GM19468 (cell line): ENCODE data around the gene KNDC1.
A peak's percentile ranks its signal among the peaks of the same experiment; 100 is the strongest.
"Not testable (repeated sequence)": the region's sequence is repeated elsewhere in the genome, so short reads cannot be mapped to it uniquely, and the experiment has no call there.

Source experiments
- ATAC-seq: cut with Tn5 transposase; IDR thresholded peaks from one replicate; pipeline ENCODE4 v1.9.1; 2021; ENCODE audit warnings: mild to moderate bottlenecking, moderate library complexity, moderate number of reproducible peaks; ENCODE audit not compliant: unreplicated experiment; ENCODE audit errors: extremely low read depth

The KNDC1 gene

DNA sequence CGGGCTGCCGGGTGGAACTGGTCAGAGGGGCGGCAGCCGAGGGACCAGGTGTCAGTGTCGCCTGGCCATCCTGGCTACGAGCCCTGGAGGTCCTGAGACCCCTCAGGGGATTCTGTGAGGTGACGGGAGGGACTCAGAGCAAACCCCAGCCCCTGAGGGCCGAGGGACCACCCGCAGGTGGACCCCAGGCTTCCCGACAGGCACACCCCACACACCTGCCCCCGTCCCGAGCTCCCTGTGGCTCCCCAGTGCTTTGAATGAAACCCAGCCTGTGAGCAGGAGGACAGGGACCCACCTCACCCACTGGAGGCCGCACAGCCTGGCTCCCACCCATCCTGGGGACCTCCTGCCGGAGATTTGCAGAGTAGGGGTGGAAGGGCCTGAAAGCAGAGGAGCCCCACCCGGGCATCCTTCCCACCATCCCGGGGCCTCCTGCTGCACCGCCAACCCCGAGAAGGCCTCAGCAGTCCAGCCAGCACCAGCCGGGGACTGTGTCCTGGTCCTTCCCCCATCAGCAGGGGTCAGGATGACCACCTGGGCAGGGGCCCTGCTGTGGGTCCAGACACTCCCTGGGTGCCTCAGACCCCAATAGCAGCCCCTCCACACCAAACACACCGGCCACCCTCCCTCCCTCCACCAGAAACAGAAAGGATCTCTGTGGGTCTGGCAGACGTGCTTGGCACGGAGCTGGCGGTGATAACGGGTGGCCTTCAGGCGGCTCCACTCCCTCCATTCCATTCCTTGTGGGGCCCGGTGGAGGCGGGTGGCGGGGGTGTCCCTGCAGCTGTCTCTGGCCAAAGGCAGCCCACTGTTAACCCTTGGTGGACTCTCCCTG lies 91.6 kb downstream of the KNDC1 start:
- ATAC-seq = no peak

DNA sequence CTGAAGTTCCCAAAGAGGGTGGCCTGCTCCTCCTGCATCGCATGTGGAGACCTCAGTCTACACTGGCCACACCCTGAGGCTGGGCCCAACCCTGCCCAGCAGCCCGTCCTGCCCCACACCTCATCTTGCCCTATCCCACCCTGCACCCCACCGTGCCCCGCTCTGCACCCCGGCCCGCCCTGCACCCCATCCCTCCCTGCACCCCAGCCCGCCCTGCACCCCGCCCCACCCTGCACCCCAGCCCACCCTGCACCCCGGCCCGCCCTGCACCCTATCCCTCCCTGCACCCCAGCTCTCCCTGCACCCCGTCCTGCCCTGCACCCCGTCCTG lies 92.2 kb downstream of the KNDC1 start:
- ATAC-seq = no peak

DNA sequence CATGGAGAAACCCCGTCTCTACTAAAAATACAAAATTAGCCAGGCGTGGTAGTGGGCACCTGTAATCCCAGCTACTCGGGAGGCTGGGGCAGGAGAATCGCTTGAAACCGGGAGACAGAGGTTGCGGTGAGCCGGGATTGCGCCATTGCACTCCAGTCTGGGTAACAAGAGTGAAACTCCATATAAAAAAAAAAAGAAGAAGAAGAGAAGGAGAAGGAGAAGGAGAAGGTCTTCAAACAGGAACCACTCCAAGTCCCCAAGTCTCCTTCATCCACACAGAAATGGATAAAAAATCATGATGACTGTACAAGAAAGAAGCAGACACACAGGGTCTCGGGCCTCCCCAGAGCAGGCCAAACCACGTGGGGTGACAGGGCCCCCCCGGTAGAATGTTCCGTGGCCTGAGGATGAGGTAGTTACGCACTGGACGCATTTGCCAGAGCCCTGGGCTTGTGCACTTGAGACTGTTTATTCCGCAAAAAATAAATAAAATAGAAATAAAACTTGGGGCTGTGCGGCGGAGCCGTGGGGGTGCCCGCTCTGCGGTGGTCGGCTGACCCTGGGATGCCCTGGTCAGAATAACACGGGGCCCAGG lies 93.4 kb downstream of the KNDC1 start:
- no peak for ATAC-seq

DNA sequence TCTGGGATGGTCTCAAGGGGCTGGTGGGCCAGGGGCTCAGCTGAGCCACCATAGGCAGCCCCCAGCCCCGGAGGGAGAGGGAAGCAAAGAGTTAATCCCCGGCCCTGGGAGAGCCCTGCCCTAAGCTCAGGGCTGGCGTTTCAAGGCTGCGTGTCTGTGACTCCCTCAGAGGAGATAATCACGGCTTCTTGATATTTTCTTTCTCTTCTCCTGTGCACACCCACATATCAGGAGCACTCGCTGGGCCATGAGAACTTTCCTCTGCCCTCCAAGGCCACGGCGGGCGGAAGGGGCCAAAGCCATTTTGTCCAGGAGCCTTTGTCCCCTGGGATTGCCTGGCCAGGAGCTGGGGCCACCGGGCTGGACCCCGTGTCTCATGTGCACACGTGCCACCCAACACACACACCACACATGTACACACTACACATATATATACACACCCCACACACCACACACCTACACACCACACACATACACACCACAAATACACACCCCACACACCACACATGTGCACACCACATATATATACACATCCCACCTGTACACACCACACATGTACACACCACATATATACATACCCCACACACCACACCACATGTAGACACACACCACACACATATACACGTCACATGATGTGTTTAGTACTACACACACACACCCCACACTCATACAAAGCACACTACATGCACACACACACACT lies 94.6 kb downstream of the KNDC1 start:
- no peak for ATAC-seq

DNA sequence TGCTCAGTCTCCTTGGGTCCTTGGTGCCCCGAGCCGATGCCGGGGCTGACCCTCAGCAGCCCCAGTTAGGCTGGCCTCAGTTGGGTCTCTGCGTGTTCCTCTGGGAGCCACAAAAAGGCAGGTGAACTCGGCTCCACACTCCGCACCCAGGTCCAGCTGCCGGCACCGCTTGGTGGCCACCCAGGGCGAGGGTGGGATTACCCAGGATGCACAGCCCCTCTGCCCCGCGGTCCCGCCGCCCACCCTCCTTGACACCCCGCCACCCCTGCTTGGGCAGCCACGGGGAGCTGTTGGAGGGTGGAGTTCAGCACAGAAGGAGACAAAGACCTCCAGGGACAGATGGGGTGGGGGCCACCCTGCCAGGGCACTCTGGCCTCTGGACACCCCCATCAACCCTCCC lies 95.3 kb downstream of the KNDC1 start:
- no peak for ATAC-seq

DNA sequence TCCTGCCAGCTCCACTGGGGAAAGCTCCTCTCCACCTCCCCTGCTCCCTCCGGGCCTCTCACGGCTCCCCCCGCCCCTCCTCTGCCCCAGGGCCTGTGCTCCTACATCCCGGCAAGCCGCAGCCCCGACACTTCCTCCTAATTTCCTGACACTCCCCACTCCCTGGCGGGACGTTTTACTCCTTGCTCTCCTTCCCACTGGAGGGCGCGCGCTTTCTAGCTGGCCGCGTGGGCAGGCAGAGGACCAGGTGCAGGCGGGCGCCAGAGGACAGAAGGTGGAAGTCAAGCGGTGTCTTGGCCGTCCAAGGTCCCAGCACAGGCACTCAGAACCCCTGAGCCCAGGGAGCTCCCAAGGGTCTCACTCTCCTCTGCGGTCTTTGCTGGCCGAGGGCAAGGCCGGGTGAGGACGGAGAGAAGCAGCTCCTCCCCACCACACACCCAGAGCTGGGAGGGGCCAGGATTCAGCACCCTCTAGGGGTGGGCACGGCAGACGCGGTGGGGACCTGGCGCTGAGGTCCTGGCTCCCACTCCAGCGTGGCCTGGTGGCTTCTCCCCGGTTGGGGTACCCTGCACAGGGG lies 97.6 kb downstream of the KNDC1 start:
- no peak for ATAC-seq

DNA sequence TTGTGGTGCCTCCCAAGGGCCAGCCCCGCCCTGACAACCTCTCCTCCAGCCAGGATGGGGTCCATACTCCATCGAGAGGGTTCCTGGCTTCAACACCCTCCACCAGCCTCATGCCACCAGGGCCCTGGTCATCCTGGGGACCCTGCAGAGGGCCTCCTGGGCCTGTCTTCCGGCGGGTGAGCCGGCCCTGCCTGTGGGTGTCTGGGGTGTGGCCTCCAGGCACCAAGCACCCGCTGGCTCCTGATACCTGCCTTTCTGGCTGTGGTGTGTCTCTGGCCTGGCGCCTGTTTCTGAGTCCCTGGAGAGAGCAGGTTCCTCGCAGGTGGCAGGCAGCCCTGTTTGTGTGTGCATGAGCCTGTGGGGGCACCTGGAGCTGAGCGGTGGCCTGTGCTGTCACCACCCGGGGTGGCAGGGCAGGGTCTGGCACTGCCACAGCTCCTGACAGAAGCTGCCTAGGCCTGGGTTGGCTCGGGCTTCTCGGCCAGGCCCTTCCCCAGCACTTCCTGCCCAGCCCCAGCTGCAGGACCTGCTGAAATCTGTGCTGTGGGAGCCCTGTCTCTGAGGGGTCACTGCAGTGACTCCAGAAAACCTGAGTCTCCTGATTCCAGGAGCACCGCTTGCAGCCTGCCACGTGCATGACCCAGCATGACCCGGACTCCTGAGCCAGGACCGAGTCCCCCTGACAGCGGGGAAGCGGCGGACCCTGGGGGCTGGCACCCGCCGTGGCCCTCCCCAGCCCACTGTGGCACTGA lies 98.2 kb downstream of the KNDC1 start:
- ATAC-seq = no peak

DNA sequence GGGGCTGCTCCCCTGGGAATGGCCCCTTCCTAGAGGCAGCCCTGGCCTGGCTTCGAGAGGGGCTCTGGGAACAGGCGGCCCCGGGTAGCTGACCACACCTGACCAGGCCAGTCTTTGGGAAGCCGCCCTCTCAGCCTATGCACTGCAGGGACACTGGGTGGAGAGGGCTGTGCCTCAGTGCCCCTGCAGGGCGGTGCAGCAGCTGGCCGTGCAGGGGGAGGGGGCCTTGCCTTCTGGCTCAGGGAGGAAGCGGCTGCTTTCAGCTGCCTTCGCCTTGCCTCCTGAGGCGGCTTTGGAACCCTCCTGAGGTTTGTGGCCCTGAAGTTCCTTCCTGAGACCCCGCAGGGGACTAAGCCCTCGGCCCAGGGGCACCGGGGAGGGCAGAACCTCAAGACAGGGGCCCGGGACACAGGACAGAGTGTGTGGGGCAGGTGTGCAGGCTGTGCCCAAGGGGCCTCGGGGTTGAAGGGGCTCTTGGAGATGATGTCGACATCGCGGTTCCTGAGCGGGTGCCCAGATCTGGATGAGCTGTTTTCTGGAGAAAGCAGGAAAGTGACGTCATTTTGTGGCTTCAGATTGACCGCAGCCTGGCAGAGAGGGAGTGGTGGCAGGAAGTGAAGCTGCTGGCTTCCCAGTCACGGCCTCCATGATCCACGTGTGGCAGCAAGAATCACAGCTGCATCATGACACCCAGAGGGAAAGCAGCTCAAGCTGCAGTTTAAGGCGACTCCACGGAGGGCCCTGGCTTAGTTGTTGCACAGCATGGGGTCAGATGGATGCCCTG lies 99.0 kb downstream of the KNDC1 start:
- no peak for ATAC-seq

DNA sequence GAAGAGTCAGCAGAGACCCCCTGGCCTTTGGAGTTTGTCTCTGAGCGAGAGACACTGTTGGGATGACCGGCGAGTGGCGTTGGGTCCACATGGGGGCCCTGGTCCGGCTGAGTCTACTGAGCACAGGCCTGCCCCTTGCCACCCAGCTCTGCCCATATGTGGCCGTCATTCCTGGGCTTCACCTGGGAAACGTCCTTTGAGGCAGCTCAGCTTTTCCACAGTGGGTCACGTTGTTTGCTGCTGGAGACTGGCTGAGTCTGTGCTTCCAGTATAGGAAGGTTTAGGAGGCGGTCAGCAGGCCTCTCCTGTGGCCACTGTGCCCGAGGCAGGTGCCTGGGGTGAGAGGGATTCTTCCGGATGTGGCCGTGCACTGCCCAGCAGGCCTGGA lies 99.6 kb downstream of the KNDC1 start:
- ATAC-seq = no peak

DNA sequence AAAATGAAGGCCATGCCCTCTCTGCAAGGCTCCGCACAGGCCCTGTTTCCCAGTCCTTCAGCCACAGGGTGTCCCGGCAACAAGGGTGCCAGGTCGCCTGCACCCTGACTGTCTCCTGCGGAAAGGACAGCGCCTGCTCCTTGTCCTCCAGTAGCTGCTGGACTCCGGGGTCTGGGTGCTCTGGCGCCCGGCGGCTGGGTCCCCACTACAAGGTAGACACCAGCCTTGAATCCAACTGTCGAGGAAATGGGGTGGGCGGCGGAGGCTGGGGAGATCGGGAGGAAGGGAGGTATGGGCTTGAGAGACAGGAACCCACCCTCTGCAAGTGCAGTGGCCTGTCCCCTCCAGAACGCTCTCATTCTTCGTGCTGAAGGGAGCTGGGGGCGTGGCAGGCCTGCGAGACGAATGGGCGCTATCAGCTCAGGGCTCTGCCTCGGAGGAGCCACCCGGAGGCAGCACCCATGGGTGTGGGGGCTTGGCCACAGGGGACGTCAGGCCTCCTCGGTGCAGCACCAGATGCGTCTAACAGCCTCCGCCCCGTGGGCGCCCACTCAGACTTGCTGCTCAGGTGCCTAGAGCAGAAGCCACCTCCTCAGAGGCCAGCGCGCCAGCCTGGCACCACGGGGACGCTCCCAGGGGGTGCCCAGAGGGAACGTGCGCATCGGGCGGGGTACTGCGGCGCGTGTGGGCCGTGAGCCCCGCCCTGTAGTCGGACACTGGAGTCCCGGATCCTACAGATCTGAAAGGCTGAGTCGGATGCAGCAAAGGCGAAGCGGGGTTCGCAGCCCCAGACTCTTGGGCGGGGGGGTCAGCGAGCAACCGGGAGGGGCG lies 101.1 kb downstream of the KNDC1 start:
- peak; percentile 27 for ATAC-seq

DNA sequence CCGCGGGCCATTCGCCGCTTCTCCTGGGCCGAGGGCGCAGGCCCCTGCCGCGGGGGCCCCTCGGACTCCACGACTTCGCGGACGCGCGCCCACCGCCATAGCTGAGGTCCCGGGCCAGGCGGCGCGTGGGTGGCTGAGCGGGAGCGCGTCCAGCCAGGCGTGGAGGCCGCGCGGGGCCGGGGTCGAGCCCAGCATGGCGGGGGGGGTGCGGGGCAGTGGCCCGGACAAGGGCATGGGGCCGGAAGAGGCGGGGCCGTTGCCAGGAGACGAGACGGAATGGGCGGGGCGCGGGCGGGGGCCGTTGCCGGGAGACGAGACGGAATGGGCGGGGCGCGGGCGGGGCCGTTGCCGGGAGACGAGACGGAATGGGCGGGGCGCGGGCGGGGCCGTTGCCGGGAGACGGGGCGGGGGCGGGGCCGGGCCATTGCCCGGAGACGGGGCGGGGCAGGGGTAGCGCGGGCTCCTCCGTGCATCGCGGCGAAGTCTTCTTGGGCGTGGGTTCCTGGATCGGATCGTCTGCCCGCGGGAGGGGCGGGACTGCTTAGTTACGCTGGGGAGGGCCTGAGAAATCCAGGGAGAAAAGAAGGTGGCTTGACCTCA lies 101.8 kb downstream of the KNDC1 start:
- peak; percentile 17 for ATAC-seq

DNA sequence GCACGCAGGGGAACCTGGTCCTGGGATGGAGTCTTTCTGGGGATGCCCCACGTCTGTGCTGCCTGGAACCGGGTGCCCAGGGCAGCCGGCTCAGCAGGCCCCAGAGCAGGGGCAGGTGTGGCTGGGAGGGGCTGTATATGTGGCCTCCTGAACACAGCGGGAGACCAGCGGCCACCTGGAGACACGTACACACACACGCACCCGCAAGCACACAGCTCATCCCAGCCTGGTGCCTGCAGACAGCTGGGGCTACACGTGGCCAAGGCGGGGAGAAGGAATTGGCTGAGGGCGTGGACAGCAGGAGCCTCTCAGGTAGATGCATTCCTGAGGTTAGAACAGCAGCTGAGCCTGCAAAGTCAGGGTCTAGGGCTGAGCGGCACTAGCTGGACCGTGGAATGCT lies 102.7 kb downstream of the KNDC1 start:
- no peak for ATAC-seq

DNA sequence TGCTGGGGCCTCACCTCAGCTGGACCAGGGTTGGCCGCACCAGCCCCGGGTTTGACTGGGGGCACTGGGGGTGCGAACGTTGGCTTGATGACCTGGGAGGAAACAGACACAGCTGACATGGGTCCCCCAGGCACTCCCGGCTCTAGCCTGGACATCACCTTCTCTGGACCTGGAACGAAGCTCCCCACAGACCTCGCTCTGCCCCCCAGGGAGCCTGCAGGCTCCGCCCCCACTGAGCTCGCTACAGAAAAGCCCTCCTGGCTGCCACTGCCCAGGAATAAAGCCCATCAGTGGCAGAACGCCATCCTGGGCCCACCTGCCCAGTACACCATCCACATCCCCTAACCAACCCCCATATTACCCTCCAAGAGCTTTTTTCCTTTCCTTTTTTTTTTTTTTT lies 103.7 kb downstream of the KNDC1 start:
- no peak for ATAC-seq

DNA sequence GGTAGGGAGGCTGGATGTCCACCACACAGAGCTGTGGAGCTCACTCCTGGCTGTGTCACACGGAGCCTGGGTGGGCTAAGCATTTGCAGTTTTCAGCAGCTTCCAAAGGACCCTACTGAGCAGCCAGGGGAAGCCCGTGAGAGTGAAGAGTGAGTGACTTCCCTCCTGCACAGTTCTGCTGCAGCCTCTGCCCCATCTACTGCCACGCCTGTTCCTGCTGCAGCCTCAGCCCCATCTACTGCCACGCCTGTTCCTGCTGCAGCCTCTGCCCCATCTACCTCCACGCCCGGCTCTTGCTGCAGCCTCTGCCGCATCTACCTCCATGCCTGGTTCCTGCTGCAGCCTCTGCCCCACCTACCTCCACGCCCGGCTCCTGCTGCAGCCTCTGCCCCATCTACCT lies 104.4 kb downstream of the KNDC1 start:
- ATAC-seq = no peak

DNA sequence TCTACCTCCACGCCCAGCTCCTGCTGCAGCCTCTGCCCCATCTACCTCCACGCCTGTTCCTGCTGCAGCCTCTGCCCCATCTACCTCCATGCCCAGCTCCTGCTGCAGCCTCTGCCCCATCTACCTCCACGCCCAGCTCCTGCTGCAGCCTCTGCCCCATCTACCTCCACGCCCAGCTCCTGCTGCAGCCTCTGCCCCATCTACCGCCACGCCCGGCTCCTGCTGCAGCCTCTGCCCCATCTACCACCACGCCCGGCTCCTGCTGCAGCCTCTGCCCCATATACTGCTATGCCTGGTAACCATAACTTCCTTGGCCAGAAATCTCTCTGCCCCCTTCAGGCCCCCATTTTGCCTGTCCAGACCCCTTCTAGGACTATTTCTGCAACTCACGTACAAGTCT lies 105.0 kb downstream of the KNDC1 start:
- ATAC-seq = not testable (repeated sequence)

DNA sequence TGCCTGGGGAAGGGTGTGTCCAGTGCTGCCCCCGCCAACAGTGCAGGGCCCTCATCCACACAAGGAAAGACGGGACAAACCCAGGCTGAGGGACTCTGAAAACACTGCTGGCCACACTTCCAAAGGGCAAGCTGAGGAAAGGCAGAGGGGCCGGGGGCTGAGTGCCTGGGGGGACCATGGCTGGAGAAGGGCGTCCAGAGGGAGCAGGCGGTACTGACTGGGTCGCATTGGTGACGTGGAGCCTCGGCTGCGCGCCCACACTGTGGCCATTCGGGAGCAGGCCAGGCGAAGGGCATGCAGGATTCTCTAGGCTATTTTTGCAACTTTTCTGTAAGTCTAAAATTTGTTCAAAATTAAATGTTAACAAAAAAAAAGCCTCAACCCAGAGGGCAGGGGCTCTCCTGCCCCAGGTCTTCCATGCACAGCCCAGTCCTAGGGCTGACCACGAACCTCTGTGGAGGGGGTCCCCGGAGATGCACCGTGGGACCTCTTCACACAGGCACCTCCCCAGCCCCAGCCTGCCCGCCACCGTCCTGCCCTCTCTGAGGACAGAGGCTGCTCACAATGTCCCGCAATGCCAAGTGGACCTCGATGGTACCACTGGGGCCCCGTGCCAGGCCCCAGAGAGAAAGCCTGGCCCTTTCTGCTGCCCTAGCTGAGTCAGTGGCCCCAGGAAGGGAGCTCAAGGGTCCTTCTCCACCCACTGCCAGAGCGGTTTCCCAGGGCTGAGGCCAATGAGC lies 106.2 kb downstream of the KNDC1 start:
- no peak for ATAC-seq

DNA sequence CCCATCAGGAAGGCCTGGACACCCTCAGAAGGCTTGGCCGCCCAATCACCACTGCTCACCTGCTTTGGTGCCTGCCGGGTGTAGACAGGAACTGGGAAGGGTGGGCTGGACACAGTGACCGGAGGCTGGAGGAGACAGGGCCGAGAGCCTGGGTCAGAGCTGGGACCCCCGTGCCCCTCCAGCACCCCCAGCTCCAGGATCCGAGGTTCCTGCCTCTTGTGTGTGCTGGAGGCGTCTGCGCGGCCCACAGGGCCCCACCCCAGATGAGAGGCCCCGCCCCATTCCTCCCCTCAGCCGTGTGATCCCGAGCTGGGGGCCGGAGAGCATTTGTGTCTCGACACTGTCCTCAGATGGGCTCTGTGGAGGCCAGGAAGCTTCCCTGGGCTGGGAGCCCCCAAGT lies 107.3 kb downstream of the KNDC1 start:
- no peak for ATAC-seq

DNA sequence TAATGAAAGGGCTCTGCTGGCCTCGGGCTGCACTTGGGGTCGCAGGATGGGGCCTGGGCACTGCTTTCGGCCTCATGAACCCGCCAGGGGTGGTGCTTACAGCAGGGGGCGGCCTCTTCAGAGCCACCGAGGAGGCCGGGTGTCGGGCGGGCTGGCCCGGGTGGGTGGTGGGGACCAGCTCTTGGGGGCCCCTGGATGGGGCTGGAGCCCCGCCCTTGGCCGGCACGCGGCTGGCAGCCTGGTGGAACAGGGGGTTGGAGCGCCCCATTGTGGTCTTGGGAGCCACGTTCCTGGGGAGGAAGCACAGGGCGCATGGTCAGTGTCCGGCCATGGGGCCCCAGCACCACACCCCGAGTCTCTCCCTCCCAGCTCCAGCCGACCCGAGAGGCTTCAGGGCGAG lies 107.8 kb downstream of the KNDC1 start:
- ATAC-seq = no peak
